ENCODE results near the gene LAMA1. TPM values are rescaled to one million over a fixed set of nuclear protein-coding genes. Genes with fewer than 3 reads are reported as not detected.

The LAMA1 gene
- total and polyA plus RNA-seq, 2 experiments from 2014 or later: 11.4 to 36.8 TPM

- DNase-seq (ENCODE audit: low read depth in 1 of 2, low spot score in 1 of 2): no peak
- Histone ChIP-seq H3K9me3 (ENCODE audit: low read depth) (no peaks in the 10 kb centered on the region), H3K4me3 (no peak overlapping the region), H3K27me3 (no peaks in the 10 kb centered on the region), H3K27ac (no peak overlapping the region), H3K36me3 (no peaks in the 10 kb centered on the region), H3K4me1 (ENCODE audit: low read depth) (no peaks in the 10 kb centered on the region)
- TF ChIP-seq CTCF (IDR thresholded peaks at IDR 0.05; ENCODE audit: low read depth, low read length): no peak
These were observed 69.5 kb downstream of the LAMA1 start for GRCh38 chr18:7048081-7048480.

GRCh38 chr18:7047336-7047735 is 70.3 kb downstream of the LAMA1 start:
- no peaks in the 10 kb centered on the region for H3K9me3 ChIP-seq (ENCODE audit: low read depth)
- no peak overlapping the region for H3K4me3 ChIP-seq
- no peak for TF ChIP-seq CTCF (IDR thresholded peaks at IDR 0.05; ENCODE audit: low read depth, low read length)
- H3K4me1 ChIP-seq (ENCODE audit: low read depth): no peaks in the 10 kb centered on the region
- no peak for DNase-seq (ENCODE audit: low read depth in 1 of 2, low spot score in 1 of 2)
- H3K27me3 ChIP-seq: no peaks in the 10 kb centered on the region
- no peak overlapping the region for H3K27ac ChIP-seq
- no peaks in the 10 kb centered on the region for H3K36me3 ChIP-seq

GRCh38 chr18:7038330-7038851 is 79.2 kb downstream of the LAMA1 start:
- no peak overlapping the region for H3K4me3 ChIP-seq
- no peaks in the 10 kb centered on the region for H3K9me3 ChIP-seq (ENCODE audit: low read depth)
- H3K27me3 ChIP-seq: no peaks in the 10 kb centered on the region
- peaks cover 4% of the 10 kb centered on the region for H3K4me1 ChIP-seq (ENCODE audit: low read depth)
- no peaks in the 10 kb centered on the region for H3K36me3 ChIP-seq
- no peak overlapping the region for H3K27ac ChIP-seq
- peak; percentile 93 for TF ChIP-seq CTCF (IDR thresholded peaks at IDR 0.05; ENCODE audit: low read depth, low read length)
- DNase-seq (ENCODE audit: low read depth in 1 of 2, low spot score in 1 of 2): peak; percentile 79 to 100

- Histone ChIP-seq H3K4me1 (ENCODE audit: low read depth) (peaks cover 4% of the 10 kb centered on the region), H3K9me3 (ENCODE audit: low read depth) (no peaks in the 10 kb centered on the region), H3K27ac (no peak overlapping the region), H3K4me3 (no peak overlapping the region), H3K27me3 (no peaks in the 10 kb centered on the region), H3K36me3 (no peaks in the 10 kb centered on the region)
- no peak for TF ChIP-seq CTCF (IDR thresholded peaks at IDR 0.05; ENCODE audit: low read depth, low read length)
- DNase-seq (ENCODE audit: low read depth in 1 of 2, low spot score in 1 of 2): no peak
These were observed 80.1 kb downstream of the LAMA1 start for GRCh38 chr18:7037470-7037869.

- Histone ChIP-seq H3K4me3 (no peak overlapping the region), H3K36me3 (peaks cover 5% of the 10 kb centered on the region), H3K27ac (no peak overlapping the region), H3K9me3 (ENCODE audit: low read depth) (no peaks in the 10 kb centered on the region), H3K4me1 (ENCODE audit: low read depth) (peaks cover 4% of the 10 kb centered on the region), H3K27me3 (no peaks in the 10 kb centered on the region)
- no peak for DNase-seq (ENCODE audit: low read depth in 1 of 2, low spot score in 1 of 2)
- no peak for TF ChIP-seq CTCF (IDR thresholded peaks at IDR 0.05; ENCODE audit: low read depth, low read length)
These were observed 81.8 kb downstream of the LAMA1 start for GRCh38 chr18:7035807-7036206.

GRCh38 chr18:7034924-7035323 is 82.7 kb downstream of the LAMA1 start:
- Histone ChIP-seq H3K27me3 (no peaks in the 10 kb centered on the region), H3K4me1 (ENCODE audit: low read depth) (peaks cover 4% of the 10 kb centered on the region), H3K36me3 (peaks cover 5% of the 10 kb centered on the region), H3K4me3 (no peak overlapping the region), H3K27ac (no peak overlapping the region), H3K9me3 (ENCODE audit: low read depth) (no peaks in the 10 kb centered on the region)
- TF ChIP-seq CTCF (IDR thresholded peaks at IDR 0.05; ENCODE audit: low read depth, low read length): no peak
- DNase-seq (ENCODE audit: low read depth in 1 of 2, low spot score in 1 of 2): no peak

Measured in cardiac muscle cell (in vitro differentiated cells and primary cell).